ENCODE results near the gene ESR1. TPM values are rescaled to one million over a fixed set of nuclear protein-coding genes. Genes with fewer than 3 reads are reported as not detected.

Gene ESR1
- polyA plus RNA-seq (2013, experiment 1 of 2; ENCODE audit: insufficient read length), result 0.14 TPM
- 0.08 TPM for polyA plus RNA-seq (2013, experiment 2 of 2; ENCODE audit: insufficient read length)

DNA sequence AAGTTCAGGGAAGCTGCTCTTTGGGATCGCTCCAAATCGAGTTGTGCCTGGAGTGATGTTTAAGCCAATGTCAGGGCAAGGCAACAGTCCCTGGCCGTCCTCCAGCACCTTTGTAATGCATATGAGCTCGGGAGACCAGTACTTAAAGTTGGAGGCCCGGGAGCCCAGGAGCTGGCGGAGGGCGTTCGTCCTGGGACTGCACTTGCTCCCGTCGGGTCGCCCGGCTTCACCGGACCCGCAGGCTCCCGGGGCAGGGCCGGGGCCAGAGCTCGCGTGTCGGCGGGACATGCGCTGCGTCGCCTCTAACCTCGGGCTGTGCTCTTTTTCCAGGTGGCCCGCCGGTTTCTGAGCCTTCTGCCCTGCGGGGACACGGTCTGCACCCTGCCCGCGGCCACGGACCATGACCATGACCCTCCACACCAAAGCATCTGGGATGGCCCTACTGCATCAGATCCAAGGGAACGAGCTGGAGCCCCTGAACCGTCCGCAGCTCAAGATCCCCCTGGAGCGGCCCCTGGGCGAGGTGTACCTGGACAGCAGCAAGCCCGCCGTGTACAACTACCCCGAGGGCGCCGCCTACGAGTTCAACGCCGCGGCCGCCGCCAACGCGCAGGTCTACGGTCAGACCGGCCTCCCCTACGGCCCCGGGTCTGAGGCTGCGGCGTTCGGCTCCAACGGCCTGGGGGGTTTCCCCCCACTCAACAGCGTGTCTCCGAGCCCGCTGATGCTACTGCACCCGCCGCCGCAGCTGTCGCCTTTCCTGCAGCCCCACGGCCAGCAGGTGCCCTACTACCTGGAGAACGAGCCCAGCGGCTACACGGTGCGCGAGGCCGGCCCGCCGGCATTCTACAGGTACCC lies at the start of gene ESR1:
TSS of gene ESR1 (plus strand) at position 170 of the 858 bp plus-strand sequence. CDS start at position 401, 231 bp downstream.
- DNase-seq, result no peak

DNA sequence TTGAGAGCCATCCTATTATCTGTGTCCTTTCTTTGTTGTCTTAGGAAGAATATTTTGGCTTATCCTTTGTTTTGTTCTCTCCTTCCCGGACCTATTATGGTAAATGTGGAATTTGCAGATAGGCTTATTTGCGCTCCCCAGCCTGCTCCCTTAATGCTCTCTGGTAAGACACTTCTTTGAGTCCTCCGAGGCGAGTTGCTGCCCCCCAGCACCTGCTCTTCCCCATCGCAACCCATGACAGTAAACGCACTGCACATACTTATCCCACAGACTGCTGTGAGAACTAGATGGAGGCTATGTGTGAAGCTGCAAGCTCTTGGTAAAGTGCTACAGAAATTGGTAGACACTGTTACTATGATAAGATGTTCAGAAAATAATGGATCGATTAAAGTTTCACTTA lies 47.0 kb upstream of the ESR1 start:
- DNase-seq, result no peak

DNA sequence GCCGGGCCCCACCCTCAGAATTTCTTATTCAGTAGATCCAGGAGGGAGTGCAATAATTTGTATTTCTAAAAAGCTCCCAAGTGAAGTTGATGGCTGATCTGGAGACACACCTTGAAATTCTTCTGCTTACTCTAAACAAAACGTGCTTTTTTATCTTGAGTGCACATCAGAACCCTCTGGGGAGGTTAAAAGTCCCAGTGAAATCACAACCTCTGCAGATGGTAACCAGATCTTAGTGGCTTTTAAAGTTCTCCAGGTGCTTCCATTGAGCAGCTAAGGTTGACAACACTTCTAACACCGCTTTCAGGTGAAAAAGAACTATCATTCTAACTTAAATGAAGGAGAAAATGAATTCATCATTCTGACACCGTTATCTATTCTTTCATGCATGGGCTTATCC lies 45.6 kb upstream of the ESR1 start:
- DNase-seq, result no peak

DNA sequence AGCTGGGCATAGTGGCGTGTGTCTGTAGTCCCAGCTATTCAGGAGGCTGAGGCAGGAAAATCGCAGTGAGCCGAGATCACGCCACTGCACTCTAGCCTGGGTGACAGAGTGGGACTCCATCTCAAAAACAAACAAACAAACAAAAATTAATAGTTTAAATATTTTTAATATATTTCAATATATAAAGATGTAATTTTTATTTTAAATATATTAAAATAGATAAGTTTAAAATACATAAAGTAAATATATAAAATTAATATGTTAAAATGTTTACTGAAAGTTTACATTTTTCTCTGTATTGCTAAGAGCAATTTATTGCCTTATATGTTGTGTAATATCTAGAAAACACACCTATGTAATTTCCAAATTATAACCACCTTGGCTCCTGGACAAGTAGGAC lies 44.7 kb upstream of the ESR1 start:
- no peak for DNase-seq

DNA sequence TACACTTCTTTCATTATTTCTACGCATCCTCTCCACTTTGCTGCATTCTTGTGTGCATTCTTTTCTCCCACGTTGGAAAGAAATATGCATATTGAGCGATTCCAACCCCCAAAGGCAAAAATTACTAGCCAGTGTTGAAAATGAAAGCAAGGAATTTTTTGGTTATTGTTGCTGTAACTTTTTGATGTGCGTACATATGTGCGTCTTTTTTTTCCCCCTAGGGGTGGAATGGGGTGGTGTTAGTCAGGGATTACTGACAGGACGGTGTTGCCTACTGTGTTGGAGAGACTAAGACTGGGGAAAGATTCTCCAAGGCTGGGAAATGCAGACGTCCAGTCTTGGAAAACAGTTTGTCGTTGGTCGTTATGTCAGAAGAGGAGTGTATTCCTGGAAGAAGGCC lies 44.2 kb upstream of the ESR1 start:
- DNase-seq, result peak; percentile 27

DNA sequence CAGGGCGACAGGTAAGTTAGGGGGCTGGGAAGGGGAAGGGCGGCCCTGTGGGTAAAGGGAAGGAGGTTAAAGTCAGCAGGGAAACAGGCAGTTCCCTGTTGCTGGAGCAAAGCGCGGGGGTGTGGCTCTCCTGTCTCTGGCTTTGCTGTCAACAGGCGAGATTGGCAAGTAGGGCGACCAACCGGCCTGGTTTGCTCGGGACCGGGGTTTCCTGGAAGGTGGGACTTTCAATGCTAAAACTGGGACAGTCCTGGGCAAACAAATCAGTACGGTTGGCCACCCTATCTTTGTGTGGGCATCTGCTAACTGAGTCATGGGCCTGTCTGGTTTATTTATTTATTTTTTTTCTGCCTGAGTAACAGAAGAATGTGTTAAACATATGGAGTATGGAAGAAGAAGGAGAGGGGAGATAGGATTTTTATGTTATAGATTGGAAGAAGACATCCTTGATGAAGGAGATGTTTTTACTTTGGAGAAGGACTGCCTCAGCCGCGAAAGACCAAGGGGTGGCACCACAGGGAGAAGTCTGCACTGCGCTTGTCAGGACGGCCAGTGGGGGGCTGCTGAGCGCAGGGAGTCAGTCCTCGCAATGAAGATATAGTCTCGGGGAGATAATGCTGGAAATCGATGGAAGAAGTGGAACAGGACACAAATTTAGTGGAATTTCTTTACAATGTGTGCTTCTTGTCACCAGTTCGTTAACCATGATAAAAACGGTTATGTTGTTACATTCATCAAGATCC lies 43.4 kb upstream of the ESR1 start:
- DNase-seq, result peak; percentile 86

DNA sequence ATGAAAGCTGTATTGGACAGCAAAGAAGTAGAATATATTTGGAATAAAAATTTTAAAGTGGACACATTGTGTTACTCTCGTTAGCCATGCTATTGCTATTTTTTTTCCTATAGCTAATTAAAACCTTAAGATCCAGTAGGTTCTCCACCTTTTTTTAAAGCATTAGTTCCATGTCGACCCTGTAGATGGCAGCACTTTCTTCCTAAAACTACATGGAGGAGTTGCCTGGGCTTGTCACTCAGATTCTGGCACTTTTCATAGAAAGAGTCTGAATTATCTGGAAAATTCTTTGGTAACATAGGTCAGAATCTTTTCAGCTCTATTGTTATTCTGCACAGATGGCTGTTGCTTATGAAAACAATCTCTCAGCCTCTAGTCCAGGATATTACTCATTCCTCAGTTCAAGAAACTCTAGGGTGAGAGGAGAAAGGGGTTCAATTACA lies 42.0 kb upstream of the ESR1 start:
- DNase-seq, result peak; percentile 90

DNA sequence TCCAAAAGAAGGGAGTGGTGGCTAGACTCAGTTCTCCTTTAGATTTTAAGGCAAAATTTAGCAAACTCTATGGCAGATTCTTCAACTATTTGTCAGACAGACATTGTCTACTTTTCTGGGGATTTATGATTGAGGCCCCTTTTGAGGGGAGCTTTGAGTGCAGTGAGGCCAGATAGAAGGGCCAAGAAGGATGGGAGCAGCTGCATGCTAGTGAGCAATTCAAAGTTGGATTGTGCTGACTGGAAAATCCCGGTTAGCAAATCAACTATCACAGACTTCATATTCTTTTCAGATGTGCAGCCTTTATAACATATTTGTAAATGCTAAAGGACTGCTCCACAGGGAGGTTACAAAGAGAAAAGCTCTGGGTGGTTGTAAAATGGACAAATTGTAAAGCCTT lies 35.0 kb upstream of the ESR1 start:
- no peak for DNase-seq

DNA sequence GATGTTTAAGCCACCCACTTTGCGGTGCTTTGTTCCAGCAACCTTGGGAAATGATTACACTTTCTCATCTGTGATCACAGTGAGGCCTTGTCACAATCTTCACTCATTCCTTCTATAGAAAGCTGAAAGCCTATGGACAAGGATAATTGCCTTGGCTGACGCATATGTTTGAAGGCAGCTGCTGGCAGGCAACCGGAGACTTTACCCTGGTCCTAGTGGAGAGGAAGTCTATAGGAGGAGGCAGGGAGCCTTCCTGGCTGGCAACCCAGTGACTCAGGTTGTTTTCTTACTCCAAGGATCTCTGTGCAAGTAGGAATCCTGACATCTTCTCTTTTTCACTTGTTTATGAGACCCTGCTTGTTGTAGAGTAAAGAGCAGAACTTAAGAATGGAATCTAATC lies 34.1 kb upstream of the ESR1 start:
- peak; percentile 2 for DNase-seq

DNA sequence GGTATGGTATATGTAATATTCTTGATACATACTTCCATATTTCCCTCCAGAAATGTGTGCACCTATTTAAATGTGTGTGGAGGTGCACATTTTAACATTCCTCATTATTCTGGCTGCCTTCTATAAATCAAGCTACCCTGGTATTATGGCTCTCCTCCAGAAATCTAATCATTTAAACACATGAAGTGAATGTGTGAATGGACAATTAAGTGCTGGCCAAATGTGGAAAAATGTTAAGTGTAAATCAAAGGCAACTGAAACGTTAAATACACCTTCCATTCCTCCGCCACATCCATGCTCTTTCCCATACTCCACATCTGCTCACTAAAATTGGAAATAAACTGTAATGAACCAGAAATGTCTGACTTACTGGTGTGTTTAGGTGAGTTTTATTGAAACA lies 24.9 kb upstream of the ESR1 start:
- DNase-seq, result no peak

DNA sequence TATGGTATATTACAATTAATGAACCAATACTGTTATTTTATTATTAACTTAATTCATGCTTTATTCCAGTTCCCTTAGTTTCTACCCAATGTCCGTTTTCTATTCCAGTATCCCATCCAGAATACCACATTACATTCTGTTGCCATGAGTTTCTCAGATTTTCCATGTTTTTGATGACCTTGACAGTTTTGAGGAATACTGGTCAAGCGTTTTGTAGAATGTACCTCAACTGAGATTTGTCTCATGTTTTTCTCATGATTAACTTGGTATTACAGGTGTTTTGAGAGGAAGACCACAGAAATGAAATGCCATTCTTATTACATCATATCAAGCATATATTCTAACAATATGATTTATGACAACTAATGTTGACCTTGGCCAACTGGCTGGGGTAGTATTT lies 23.8 kb upstream of the ESR1 start:
- no peak for DNase-seq

DNA sequence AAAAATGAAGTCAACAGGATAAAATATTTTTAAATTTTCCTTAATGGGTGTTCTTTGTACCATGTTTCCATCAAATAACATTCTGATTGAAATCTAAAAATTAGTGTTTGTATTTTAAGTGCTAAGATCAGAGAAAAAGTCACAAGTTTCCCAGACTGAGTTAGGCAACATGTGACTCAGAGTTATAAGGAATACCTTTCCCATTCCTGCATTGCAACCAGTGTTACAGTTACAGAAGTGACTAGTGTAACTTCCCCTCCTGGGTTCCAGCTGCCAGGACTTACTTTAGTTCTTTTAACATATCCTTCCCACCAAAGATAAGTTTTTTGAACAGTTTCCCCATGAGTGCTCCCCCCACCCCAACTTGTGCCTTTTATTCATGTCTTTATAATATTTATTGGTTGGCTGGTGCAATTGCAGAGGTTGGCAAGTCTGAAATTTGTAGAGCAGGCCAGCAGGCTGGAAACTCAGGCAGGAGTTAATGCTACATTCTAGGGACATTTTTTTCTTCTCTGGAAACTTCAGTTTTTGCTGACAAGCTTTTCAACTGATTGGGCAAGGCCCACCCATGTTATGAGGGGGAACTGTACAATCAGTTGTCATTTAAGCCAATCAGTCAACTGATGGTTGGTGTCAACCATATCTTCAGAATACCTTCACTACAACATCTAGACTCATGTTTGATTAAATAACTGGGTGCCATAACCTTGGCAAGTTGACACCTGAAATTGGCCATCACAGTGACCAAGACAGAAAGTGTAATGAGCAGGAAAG lies 22.9 kb upstream of the ESR1 start:
- DNase-seq, result no peak

DNA sequence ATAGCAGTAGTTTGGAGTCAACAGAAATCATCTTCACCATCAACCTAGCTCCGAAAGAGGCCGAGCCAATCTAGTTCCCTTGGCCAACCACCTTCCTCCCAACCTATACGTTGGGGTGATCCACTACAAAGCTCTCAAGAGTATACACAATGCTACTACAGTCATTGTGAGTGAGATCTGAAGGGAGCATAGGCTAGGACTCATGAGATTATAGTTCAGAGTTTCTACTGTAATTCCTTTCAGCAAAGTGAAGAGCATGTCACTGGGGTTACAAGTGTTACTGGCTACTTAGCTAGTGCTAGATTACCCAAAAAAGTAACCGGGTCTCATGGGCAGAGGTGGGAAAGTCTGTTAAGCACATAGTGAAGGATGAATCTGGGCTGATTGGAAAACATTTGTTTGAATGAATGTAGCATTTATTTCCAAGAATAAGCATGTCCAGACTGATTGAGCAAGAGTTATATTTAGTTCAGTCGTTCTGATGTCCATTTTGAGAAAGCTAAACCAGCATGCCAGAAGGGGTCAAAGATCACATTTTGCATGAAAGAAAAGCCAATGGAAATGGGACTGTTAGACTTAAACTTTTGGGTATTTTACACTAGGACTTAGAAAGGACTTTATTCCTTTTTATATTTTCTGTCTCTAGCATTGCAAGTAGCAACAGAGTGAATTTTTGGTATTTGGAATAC lies 10.5 kb upstream of the ESR1 start:
- DNase-seq, result no peak

DNA sequence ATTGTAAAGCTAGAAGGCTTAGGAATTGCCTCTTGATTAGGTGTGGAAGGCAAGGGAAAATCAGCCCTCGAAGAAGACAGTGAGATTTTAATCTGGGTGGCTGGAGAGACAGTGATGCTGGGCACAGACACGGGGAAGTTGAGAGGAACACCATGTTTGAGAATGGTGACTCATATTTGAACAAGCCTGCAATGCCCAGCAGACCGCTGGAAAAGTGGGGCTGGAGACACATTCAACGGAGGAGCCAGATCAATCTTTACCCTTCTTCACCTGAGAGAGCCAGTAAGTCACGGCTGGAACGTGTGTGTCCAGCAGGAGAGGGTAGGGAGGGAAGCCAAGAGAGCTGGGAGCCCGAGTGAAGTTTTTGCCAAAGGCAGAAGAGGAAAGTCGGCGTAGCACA lies 3.7 kb upstream of the ESR1 start:
- DNase-seq, result no peak

DNA sequence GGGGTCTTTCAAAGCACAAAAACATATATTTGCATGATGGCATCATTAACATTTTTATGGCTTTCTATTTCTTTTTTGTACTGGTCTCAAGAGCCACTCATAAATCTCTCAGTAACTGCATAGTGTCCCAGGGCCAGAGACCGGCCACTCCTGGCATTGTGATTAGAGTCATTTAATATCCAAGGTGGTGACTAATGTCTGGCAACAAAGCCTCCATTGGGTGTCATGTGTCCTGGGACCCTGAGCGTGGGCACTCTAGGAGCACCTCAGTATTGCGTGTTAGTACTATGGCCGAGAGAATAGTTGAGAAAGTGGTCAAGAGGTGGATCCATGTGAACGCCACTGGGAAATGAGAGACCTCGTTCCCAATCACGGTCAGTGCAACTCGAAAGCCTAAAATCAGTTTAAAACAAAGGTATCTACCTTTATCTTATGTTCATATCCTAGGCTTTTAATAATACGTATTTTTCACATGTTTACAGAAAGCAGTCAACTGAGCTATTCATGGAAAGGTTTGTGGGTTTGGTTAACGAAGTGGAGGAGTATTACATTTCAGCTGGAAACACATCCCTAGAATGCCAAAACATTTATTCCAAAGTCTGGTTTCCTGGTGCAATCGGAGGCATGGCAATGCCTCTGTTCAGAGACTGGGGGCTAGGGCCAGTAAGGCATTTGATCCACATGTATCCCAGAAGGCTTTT lies 2.7 kb upstream of the ESR1 start:
- no peak for DNase-seq

DNA sequence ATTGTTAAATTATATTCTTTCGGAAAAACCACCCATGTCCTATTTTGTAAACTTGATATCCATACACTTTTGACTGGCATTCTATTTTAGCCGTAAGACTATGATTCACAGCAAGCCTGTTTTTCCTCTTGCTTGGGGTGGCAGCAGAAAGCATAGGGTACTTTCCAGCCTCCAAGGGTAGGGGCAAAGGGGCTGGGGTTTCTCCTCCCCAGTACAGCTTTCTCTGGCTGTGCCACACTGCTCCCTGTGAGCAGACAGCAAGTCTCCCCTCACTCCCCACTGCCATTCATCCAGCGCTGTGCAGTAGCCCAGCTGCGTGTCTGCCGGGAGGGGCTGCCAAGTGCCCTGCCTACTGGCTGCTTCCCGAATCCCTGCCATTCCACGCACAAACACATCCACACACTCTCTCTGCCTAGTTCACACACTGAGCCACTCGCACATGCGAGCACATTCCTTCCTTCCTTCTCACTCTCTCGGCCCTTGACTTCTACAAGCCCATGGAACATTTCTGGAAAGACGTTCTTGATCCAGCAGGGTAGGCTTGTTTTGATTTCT lies 2.1 kb upstream of the ESR1 start:
- no peak for DNase-seq

DNA sequence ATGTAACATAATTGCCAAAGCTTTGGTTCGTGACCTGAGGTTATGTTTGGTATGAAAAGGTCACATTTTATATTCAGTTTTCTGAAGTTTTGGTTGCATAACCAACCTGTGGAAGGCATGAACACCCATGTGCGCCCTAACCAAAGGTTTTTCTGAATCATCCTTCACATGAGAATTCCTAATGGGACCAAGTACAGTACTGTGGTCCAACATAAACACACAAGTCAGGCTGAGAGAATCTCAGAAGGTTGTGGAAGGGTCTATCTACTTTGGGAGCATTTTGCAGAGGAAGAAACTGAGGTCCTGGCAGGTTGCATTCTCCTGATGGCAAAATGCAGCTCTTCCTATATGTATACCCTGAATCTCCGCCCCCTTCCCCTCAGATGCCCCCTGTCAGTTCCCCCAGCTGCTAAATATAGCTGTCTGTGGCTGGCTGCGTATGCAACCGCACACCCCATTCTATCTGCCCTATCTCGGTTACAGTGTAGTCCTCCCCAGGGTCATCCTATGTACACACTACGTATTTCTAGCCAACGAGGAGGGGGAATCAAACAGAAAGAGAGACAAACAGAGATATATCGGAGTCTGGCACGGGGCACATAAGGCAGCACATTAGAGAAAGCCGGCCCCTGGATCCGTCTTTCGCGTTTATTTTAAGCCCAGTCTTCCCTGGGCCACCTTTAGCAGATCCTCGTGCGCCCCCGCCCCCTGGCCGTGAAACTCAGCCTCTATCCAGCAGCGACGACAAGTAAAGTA lies 547 bp upstream of the ESR1 start:
- DNase-seq, result no peak

DNA sequence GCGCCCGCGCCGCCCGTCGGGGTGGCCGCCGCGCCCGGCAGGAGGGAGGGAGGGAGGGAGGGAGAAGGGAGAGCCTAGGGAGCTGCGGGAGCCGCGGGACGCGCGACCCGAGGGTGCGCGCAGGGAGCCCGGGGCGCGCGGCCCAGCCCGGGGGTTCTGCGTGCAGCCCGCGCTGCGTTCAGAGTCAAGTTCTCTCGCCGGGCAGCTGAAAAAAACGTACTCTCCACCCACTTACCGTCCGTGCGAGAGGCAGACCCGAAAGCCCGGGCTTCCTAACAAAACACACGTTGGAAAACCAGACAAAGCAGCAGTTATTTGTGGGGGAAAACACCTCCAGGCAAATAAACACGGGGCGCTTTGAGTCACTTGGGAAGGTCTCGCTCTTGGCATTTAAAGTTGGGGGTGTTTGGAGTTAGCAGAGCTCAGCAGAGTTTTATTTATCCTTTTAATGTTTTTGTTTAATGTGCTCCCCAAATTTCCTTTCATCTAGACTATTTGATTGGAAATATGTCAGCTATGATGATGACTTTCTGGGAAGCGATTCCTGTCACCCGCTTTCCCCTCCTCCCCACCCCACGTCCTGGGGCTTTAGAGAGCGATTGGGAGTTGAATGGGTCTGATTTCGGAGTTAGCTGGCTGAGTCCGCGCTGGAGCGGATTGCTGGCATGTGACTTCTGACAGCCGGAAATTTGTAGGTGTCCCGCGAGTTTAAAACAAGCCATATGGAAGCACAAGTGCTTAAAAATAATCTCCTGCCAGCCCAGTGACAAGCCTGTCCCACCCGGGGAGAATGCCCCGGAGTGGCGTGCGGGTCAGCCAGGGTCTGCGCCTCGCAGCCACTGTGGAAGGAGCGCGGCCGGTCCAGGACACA lies 1.1 kb downstream of the ESR1 start:
- no peak for DNase-seq

DNA sequence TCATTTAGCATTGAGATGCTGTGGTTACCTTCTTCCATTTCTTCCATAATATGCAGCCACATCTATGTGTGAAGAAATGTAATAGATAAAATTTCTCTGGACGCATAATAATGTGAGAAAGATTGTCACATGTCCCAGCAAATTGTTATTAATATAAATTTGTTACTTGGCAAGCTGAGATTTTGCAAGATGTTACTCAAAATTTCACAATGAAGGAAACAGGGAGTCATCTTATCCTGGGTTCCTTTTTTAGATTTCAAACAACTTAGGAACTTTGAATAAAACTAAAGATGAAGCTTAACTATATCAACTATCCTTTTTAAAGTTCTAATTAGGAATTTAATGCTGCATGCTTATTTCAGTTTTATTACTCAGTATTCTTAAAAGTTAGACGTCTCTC lies 3.6 kb downstream of the ESR1 start:
- no peak for DNase-seq

DNA sequence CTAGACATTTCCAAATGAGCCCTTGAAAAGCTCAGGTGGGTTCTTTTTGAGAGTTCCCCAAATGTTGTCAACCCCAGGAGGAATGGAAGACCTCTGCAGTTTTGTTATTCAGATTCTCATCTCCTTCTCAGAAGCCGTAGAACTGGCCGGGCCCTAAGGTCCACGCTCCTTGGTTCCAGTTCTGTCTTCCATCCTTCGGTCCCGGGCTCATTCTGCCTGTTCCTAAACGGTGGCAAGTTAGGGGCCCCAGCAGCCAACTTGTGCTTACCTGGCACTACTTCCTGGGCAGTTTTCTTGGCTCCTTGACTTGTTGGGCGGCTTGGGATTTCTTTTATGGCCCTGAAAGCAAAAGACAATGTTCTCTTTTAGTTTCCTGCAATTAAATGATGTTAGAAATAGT lies 6.4 kb downstream of the ESR1 start:
- no peak for DNase-seq
